Measurements from ENCODE around the gene NAGK. TPM values are rescaled to one million over a fixed set of nuclear protein-coding genes. Genes with fewer than 3 reads are reported as not detected.
"Not testable (repeated sequence)": the region's sequence is repeated elsewhere in the genome, so short reads cannot be mapped to it uniquely, and the experiment has no call there.

Gene NAGK
- total RNA-seq, 2 experiments from 2014 or later = 97.8 to 211 TPM

GRCh38 chr2:71102981-71103681 lies 34.7 kb downstream of the NAGK start:
- Histone ChIP-seq H2AFZ (ENCODE audit: low read length) (no peak overlapping the region), H3K4me3 (ENCODE audit: low read depth, low read length, poor library complexity, severe bottlenecking) (no peak overlapping the region), H4K20me1 (ENCODE audit: insufficient read depth, low read length) (no peaks in the 10 kb centered on the region), H3K27ac (ENCODE audit: low read depth, low read length, poor library complexity, severe bottlenecking) (no peak overlapping the region), H3K79me2 (ENCODE audit: insufficient read depth, low read depth, low read length) (no peaks in the 10 kb centered on the region), H3K9me2 (ENCODE audit: insufficient read depth, low read length) (no peaks in the 10 kb centered on the region), H3K4me2 (ENCODE audit: low read length) (no peak overlapping the region), H3K9me3 (ENCODE audit: low read length) (0 out of 2 replicates have a peak, but pooled peaks cover 3% of the 10 kb centered on the region), H3K36me3 (ENCODE audit: insufficient read depth, low read length) (peaks cover 9% of the 10 kb centered on the region; the same call in 1 of the 2 replicates), H3K4me1 (ENCODE audit: insufficient read depth, low read length, poor library complexity, severe bottlenecking) (no peaks in the 10 kb centered on the region)
- no peak for DNase-seq (ENCODE audit: low spot score)
- intact Hi-C loops (cut with micrococcal nuclease; ENCODE audit: unreplicated experiment) = no loop called here
- no peak for TF ChIP-seq CTCF (conservative IDR thresholded peaks at IDR 0.05; ENCODE audit: low read length)
- no peak for TF ChIP-seq EZH2phosphoT487 (IDR thresholded peaks at IDR 0.05; ENCODE audit: borderline replicate concordance, low read depth, low read length)
- ChIA-PET CTCF (ENCODE audit: unreplicated experiment) (no interaction called here), POLR2A (no interaction called here)
- BruUV-seq (replicated peaks) = no TSS peak

- no peak overlapping the region for H3K27ac ChIP-seq (ENCODE audit: low read depth, low read length, poor library complexity, severe bottlenecking)
- no peak for DNase-seq (ENCODE audit: low spot score)
- BruUV-seq (replicated peaks) = no TSS peak
- no peaks in the 10 kb centered on the region for H3K4me1 ChIP-seq (ENCODE audit: insufficient read depth, low read length, poor library complexity, severe bottlenecking)
- H2AFZ ChIP-seq (ENCODE audit: low read length) = no peak overlapping the region
- POLR2A ChIA-PET = no interaction called here
- no peaks in the 10 kb centered on the region for H3K9me2 ChIP-seq (ENCODE audit: insufficient read depth, low read length)
- intact Hi-C loops (cut with micrococcal nuclease; ENCODE audit: unreplicated experiment) = no loop called here
- 0 out of 2 replicates have a peak, but pooled peaks cover 3% of the 10 kb centered on the region for H3K9me3 ChIP-seq (ENCODE audit: low read length)
- H3K4me2 ChIP-seq (ENCODE audit: low read length) = no peak overlapping the region
- H3K36me3 ChIP-seq (ENCODE audit: insufficient read depth, low read length) = peaks cover 16% of the 10 kb centered on the region
- no peaks in the 10 kb centered on the region for H3K79me2 ChIP-seq (ENCODE audit: insufficient read depth, low read depth, low read length)
- H3K4me3 ChIP-seq (ENCODE audit: low read depth, low read length, poor library complexity, severe bottlenecking) = no peak overlapping the region
- CTCF ChIA-PET (ENCODE audit: unreplicated experiment) = no interaction called here
- no peaks in the 10 kb centered on the region for H4K20me1 ChIP-seq (ENCODE audit: insufficient read depth, low read length)
- TF ChIP-seq EZH2phosphoT487 (IDR thresholded peaks at IDR 0.05; ENCODE audit: borderline replicate concordance, low read depth, low read length) = no peak
- TF ChIP-seq CTCF (conservative IDR thresholded peaks at IDR 0.05; ENCODE audit: low read length) = no peak
Observed at GRCh38 chr2:71103809-71104208, 35.4 kb downstream of the NAGK start.

GRCh38 chr2:71106463-71106862 lies 38.0 kb downstream of the NAGK start:
- DNase-seq (ENCODE audit: low spot score); H4K20me1 ChIP-seq (ENCODE audit: insufficient read depth, low read length); POLR2A ChIA-PET; H3K4me3 ChIP-seq (ENCODE audit: low read depth, low read length, poor library complexity, severe bottlenecking); H3K79me2 ChIP-seq (ENCODE audit: insufficient read depth, low read depth, low read length); intact Hi-C loops (cut with micrococcal nuclease; ENCODE audit: unreplicated experiment); BruUV-seq (replicated peaks); H3K4me2 ChIP-seq (ENCODE audit: low read length); H3K27ac ChIP-seq (ENCODE audit: low read depth, low read length, poor library complexity, severe bottlenecking); H3K9me2 ChIP-seq (ENCODE audit: insufficient read depth, low read length); CTCF ChIA-PET (ENCODE audit: unreplicated experiment); H2AFZ ChIP-seq (ENCODE audit: low read length); H3K4me1 ChIP-seq (ENCODE audit: insufficient read depth, low read length, poor library complexity, severe bottlenecking); H3K9me3 ChIP-seq (ENCODE audit: low read length): not testable (repeated sequence)
- H3K36me3 ChIP-seq (ENCODE audit: insufficient read depth, low read length) = peaks cover 33% of the 10 kb centered on the region

Data from OCI-LY7 (cell line).